HepG2 (cell line): ENCODE measurements around the gene NIPAL3. TPM values are rescaled to one million over a fixed set of nuclear protein-coding genes. Genes with fewer than 3 reads are reported as not detected.
A peak's percentile ranks its signal among the peaks of the same experiment; 100 is the strongest.

Source experiments
- CSRNP2 ChIP-seq: sonication (generic); formaldehyde crosslinking; conservative IDR thresholded peaks from 2 replicates; pipeline ENCODE4 v1.8.0; 2022; ENCODE audit warnings: low read depth, missing genetic modification reagents
- ELF4 ChIP-seq: sonication (generic); formaldehyde crosslinking; IDR thresholded peaks from 2 replicates; pipeline ENCODE4 v1.5.0; 2020; ENCODE audit warnings: missing genetic modification reagents, mild to moderate bottlenecking, moderate library complexity, borderline replicate concordance
- GLI4 ChIP-seq: sonication (generic); formaldehyde crosslinking; IDR thresholded peaks from 2 replicates; pipeline ENCODE4 v1.5.1; 2020; ENCODE audit warnings: missing genetic modification reagents, mild to moderate bottlenecking, moderate library complexity, borderline replicate concordance
- GMEB2 ChIP-seq: IDR thresholded peaks from 2 replicates; pipeline ENCODE4 v1.6.1; 2016; ENCODE audit warnings: missing biosample characterization, missing genetic modification reagents, low read depth
- MAF1 ChIP-seq: sonication (generic); formaldehyde crosslinking; IDR thresholded peaks from 2 replicates; pipeline ENCODE4 v1.5.0; 2020; ENCODE audit warnings: missing genetic modification reagents, borderline replicate concordance
- SAP130 ChIP-seq: IDR thresholded peaks from 2 replicates; pipeline ENCODE4 v1.6.1; 2016; ENCODE audit warnings: low read depth
- SP140L ChIP-seq: sonication (generic); formaldehyde crosslinking; IDR thresholded peaks from 2 replicates; pipeline ENCODE4 v1.4.0; 2020; ENCODE audit warnings: missing genetic modification reagents, borderline replicate concordance
- TFE3 ChIP-seq: IDR thresholded peaks from 2 replicates; pipeline ENCODE4 v1.6.1; 2016
- UBTF ChIP-seq: sonication (generic); formaldehyde crosslinking; IDR thresholded peaks from 2 replicates; pipeline ENCODE4 v1.4.0; 2020; ENCODE audit warnings: mild to moderate bottlenecking, missing genetic modification reagents
- ZBTB26 ChIP-seq: IDR thresholded peaks from 2 replicates; pipeline ENCODE4 v1.6.1; 2016; ENCODE audit warnings: missing compliant biosample characterization, missing genetic modification reagents, borderline replicate concordance
- ZFP62 ChIP-seq: sonication (generic); formaldehyde crosslinking; IDR thresholded peaks from 2 replicates; pipeline ENCODE4 v1.4.0; 2020; ENCODE audit warnings: missing genetic modification reagents
- ZFP82 ChIP-seq: sonication (generic); formaldehyde crosslinking; IDR thresholded peaks from 2 replicates; pipeline ENCODE4 v1.5.1; 2020; ENCODE audit warnings: mild to moderate bottlenecking, missing genetic modification reagents, borderline replicate concordance
- ZNF317 ChIP-seq: sonication (generic); formaldehyde crosslinking; IDR thresholded peaks from 2 replicates; pipeline ENCODE4 v1.5.0; 2020; ENCODE audit warnings: mild to moderate bottlenecking, missing genetic modification reagents
- ZNF598 ChIP-seq: sonication (generic); formaldehyde crosslinking; IDR thresholded peaks from 2 replicates; pipeline ENCODE4 v1.5.1; 2020; ENCODE audit warnings: mild to moderate bottlenecking, missing genetic modification reagents, borderline replicate concordance
- ZNF747 ChIP-seq: sonication (generic); formaldehyde crosslinking; IDR thresholded peaks from 2 replicates; pipeline ENCODE4 v1.8.1; 2023; ENCODE audit warnings: missing genetic modification reagents, mild to moderate bottlenecking, borderline replicate concordance
- ZNF883 ChIP-seq: sonication (generic); formaldehyde crosslinking; IDR thresholded peaks from 2 replicates; pipeline ENCODE4 v1.5.1; 2020; ENCODE audit warnings: mild to moderate bottlenecking, missing genetic modification reagents; ENCODE audit errors: not compliant biosample characterization
- ZZZ3 ChIP-seq: sonication (generic); formaldehyde crosslinking; IDR thresholded peaks from 2 replicates; pipeline ENCODE4 v1.4.0; 2020; ENCODE audit warnings: missing genetic modification reagents, mild to moderate bottlenecking, borderline replicate concordance
- polyA plus RNA-seq, 8 experiments: library from polyadenylated mRNA; depleted of rRNA in 3 of 8; stranded (reverse) in 7 of 8; unstranded in 1 of 8; fragments of >200 nt; fragmentation: Illumina TruSeq in 4 of 8; extraction: Trizol in 4 of 8; gene quantifications; 2 replicates each; pipeline versions ENCODE4 v1.2.1 to v1.2.3, GENCODE V29; 2011 to 2016; ENCODE audit warnings: low read depth in 4 of 8, missing spikeins in 1 of 8, mixed read lengths in 1 of 8; ENCODE audit not compliant: insufficient read depth in 1 of 8
- total RNA-seq, 5 experiments: library from RNA; depleted of rRNA; stranded (reverse); fragments of >200 nt; fragmentation: Illumina TruSeq; extraction: Trizol; gene quantifications; 2 replicates each; pipeline ENCODE4 v1.2.3, GENCODE V29; 2016; ENCODE audit warnings: low read depth in 1 of 5

NIPAL3 gene
- total and polyA plus RNA-seq, 2 of the 13 experiments (the other 11 are each of a cell fraction or from before 2014, with no cell fraction given): 5.6 to 8.6 TPM

- TF ChIP-seq MAF1: no peak
- TF ChIP-seq GMEB2 (CRISPR knock-in tag): no peak
- no peak for TF ChIP-seq ZNF747 (CRISPR knock-in tag)
- TF ChIP-seq GLI4 (CRISPR knock-in tag): no peak
- TF ChIP-seq ZNF598 (CRISPR knock-in tag): no peak
- no peak for TF ChIP-seq ZNF883 (CRISPR knock-in tag)
- no peak for TF ChIP-seq CSRNP2 (CRISPR knock-in tag)
- TF ChIP-seq ZZZ3 (CRISPR knock-in tag): no peak
- no peak for TF ChIP-seq TFE3 (CRISPR knock-in tag)
- peak; percentile 66 for TF ChIP-seq UBTF
- no peak for TF ChIP-seq ELF4
- TF ChIP-seq ZFP62 (CRISPR knock-in tag): no peak
- TF ChIP-seq ZNF317: no peak
- peak; percentile 73 for TF ChIP-seq SAP130 (CRISPR knock-in tag)
- 0 out of 2 replicates have a peak, but pooled peaks have one; percentile 37 for TF ChIP-seq ZBTB26 (CRISPR knock-in tag)
- TF ChIP-seq ZFP82: 0 out of 2 replicates have a peak, but pooled peaks have one; percentile 34
- TF ChIP-seq SP140L (CRISPR knock-in tag): no peak
Observed at GRCh38 chr1:24502065-24502708, 86.6 kb downstream of the NIPAL3 start (continued).
